ENCODE results near the gene CYP27C1.

DNA sequence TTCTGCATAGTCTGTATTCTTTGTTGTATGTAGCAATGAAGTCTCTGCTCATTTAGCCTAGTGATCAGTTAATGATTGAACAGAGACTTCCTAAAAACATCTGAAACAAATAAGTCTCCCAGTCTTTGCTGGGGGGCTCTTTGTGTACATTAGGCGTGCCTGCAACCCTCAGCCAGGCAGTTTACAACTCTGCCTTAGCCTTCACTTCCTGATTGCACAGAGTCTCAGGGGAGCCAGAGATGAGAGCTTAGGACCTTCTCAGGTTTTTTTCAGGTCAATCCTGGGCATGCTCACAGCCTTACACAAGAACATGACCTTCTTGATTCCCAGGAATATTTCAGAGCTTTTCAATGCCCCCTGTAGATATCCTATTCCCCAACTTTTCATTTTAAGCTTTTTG, 69.1 kb downstream of the CYP27C1 start:
- TF ChIP-seq TAF1 (IDR thresholded peaks at IDR 0.05; ENCODE audit: low read depth, low read length) (no peak), POLR2A (IDR thresholded peaks at IDR 0.05; ENCODE audit: low read depth, low read length) (no peak), POLR2AphosphoS5 (IDR thresholded peaks at IDR 0.05; ENCODE audit: low read depth, low read length) (no peak), PAX5 (IDR thresholded peaks at IDR 0.05; ENCODE audit: insufficient read depth, low read length, severe bottlenecking) (no peak)

All from GM12891 (cell line).